Fibroblast of skin of right quadriceps (primary cell): ENCODE data around the gene UCK1.
A peak's percentile ranks its signal among the peaks of the same experiment; 100 is the strongest.
"Not testable (repeated sequence)": the region's sequence is repeated elsewhere in the genome, so short reads cannot be mapped to it uniquely, and the experiment has no call there.

Experiments used
- DNase-seq: peaks from one replicate; pipeline ENCODE4 v3.0.0-alpha.2; 2013

Gene UCK1

DNA sequence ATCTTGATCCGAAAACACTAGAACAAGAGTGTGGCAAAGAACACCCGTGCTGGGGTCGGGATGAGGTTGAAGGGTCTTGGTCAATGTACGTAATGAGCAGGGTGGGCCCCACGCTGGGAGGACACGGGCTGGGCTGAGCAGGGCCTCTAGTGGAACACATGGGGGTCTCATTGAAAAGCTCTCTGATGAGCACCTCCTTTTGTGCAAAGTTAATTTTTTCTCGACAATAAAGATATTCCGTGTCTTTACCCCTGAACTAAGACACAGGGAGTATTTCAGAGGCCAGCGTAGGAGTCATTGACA is 8.0 kb downstream of the UCK1 start:
- no peak for DNase-seq

DNA sequence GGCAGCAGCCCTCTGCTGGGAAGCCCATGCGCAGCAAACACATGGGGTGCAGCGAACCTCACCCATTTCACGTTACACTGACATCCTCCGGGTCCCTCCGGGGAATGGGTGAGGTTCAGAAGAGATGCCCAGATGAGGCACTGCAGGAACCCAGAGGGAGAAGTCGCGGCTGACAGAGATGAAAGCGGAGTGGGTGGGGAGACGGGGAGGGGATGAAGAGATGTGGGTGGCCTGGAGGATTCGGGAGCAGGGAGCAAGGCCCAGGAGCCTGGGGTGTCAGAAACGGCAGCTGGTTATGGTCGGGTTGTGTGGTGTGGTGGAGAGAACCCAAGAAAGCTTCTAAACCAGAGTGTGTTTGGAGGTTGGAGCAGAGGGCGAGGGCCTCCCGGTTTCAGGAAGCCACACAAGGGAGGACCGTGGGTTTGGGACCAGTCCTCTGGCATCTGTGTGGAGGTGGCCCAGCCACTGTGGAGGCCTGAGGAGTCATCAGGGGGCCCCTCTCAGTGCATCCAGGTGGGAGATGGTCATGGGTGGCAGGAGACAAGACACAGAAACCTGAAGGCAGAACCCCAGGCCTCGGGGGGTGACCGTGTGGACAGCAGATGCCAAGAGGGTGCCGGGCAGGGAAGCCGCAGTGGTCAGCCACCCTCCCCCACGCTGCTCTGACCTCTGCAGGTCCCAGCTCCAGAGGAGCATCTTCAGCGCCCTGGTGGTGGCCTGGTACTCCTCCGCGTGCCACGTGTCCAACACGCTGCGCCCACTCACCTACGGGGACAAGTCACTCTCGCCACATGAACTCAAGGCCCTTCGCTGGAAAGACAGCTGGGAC is 8.6 kb downstream of the UCK1 start:
- no peak for DNase-seq

DNA sequence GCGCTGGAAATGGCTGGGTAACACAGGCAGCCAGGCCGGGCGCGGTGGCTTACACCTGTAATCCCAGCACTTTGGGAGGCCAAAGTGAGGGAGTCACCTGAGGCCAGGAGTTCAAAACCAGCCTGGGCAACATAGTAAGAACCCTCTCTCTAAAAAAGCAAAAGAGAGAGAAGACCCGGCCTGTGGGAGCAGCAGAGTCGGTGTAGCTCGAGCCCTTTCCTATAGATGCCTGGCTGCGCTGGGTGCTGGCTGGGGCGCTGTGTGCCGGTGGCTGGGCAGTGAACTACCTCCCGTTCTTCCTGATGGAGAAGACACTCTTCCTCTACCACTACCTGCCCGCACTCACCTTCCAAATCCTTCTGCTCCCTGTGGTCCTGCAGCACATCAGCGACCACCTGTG is 9.2 kb downstream of the UCK1 start:
- DNase-seq: no peak

DNA sequence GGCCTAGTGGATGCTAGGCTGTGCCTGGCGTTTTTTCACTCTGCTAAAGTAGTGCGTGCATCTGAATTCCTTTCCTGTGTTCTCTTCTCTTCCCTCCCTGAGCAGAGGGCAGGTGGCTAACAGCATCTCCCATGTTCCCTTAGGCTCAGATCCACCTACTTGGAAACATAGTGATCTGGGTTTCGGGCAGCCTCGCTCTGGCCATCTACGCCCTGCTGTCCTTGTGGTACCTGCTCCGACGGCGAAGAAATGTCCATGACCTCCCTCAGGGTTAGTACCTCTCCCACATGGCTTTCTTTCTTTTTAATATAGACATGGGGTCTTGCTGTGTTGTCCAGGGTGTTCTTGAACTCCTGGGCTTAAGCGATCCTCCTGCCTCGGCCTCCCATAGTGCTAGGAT is 9.9 kb downstream of the UCK1 start:
- DNase-seq: no peak

DNA sequence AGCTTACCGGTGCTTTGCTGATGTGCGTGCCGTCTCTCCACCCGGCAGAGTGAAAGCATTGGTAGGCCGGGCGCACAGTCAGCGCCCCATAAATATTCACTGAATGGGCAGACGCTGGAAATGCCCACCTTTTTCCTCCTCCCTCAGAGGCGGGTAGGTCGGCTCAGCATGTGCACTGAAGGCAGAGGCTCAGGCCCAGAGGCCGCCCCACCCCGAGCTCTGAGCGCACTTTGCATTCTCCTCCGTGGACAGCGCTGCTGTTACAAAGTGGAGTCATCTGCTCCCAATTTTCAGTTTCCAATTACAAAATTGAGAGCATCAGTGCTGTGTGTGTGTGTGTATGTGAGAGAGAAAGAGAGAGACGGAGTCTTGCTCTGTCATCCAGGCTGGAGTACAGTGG is 10.6 kb downstream of the UCK1 start:
- DNase-seq: no peak

DNA sequence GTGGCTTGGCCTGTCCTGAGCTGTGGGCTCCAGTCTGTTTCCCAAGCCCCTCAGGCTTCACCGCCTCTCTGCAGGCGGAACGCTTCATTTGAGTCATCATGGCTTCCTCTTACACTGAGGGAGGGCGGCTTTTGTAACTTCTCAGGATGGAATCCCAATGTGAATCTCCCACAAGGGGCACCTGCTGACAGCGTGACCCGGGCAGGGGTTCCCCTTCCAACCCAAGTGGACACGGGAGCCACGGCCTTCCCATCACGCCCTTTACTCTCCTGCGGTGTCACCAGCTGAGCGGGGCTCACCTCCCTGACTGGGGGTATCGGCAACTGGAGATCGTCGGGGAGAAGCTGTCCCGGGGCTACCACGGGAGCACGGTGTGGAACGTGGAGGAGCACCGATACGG is 12.5 kb downstream of the UCK1 start:
- DNase-seq: no peak

DNA sequence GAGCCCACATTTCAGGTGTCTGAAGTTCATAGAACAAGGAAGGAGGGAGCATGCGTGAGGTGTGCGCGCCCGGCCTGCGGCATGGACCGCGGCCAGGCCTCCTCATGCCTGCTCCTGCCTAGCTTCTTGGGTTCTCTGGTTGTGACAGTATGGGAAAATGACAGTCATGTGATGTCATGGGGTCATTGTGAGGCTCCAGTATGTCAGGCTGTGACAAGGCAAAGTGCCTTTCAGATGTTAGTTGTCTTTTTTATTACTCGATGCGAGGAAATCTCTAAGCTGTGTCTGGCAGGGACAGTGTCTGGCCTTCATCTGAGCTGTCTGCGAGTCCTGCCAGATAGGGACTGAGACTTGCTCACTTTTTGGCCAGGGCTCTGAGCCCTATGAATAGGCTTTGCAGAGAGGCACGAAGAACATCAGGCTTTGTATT is 13.3 kb downstream of the UCK1 start:
- no peak for DNase-seq

DNA sequence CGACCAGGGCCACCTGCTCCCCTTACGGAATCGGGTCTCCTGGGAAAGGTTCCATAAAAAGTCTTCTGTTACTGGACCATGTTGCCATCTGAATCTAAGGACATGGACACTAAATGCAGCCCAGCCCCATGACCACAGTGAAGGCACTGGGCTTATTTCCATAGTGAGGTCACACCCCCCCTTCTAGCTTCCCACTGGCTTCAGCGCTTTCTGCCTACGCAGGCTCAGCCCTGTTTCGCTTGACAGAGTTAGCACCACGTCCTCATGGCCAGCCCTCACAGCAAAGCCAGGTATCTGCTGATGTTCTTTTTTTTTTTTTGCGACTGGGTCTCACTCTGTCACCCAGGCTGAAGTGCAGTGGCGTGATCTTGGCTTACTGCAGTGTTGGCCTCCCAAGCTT is 14.1 kb downstream of the UCK1 start:
- no peak for DNase-seq

DNA sequence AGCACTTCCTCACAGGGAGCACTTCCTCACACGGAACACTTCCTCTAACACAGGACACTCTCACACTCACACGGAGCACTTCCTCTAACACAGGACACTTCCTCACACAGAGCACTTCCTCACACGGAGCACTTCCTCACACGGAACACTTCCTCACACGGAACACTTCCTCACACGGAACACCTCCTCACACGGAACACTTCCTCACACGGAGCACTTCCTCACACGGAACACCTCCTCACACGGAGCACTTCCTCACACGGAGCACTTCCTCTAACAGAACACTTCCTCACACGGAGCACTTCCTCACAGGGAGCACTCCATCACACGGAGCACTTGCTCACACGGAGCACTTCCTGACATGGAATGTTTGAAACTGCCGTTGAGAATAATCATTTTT is 15.0 kb downstream of the UCK1 start:
- DNase-seq: no peak

DNA sequence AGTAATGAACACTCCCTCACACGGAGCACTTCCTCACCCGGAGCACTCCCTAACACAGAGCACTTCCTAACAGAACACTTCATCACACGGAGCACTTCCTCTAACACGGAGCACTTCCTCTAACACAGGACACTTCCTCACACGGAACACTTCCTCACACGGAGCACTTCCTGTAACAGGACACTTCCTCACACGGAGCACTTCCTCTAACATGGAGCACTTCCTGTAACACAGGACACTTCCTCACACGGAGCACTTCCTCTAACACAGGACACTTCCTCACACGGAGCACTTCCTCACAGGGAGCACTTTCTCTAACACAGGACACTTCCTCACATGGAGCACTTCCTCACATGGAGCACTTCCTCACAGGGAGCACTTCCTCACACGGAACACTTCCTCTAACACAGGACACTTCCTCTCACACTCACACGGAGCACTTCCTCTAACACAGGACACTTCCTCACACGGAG is 15.5 kb downstream of the UCK1 start:
- DNase-seq: not testable (repeated sequence)

DNA sequence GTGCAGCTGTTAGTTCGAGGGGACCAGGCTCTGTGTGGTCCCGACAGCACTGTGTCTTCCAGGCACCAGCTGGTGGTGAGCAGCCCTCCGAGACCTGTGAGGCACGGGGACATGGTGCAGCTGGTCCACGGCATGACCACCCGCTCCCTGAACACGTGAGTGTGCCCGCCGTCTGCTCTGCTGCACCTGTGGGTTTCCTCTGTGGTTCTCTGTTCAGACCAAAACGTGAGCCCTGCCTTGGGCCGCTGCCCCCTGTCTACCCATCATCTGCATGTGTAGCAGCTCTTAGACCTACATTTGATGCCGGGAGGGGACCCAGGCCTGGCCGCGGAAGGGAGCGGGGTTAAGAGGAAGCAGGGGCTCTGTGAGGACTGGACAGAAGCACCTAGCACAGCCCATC is 17.9 kb downstream of the UCK1 start:
- DNase-seq: no peak

DNA sequence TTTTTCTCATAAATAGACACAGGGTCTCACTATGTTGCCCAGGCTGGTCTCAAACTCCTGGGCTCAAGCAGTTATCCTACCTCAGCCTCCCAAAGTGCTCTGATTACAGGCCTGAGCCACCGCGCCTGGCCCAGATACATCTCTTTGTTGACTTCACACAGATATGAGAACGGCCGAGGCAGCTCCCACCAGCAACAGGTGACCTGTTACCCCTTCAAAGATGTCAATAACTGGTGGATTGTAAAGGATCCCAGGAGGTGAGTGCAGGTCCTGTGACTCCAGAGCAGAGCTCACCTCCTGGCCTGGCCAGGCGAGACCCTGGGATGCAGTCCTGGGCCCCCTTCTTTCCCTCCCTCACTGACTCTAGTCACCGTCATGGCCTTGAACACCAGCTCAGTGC is 19.2 kb downstream of the UCK1 start:
- DNase-seq: no peak

DNA sequence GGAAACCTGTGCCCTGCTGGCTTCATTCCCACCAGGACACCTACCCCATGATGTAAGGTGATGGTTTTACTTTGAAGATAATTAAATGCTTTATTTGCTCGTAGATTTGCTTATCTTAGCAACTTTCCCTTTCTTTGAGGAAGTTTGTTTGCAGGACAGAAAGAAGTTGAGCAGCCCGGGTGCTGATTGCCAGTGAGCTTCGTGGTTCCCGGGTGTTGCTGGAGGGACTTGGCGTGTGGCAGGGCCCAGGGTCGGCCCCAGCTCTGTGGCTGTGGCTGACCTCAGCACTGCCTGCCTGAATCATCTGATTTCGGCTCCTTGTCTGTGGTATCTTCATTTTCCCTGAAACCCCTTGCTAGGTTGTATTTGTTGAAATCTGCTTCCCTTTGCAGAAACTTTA is 19.6 kb downstream of the UCK1 start:
- no peak for DNase-seq

DNA sequence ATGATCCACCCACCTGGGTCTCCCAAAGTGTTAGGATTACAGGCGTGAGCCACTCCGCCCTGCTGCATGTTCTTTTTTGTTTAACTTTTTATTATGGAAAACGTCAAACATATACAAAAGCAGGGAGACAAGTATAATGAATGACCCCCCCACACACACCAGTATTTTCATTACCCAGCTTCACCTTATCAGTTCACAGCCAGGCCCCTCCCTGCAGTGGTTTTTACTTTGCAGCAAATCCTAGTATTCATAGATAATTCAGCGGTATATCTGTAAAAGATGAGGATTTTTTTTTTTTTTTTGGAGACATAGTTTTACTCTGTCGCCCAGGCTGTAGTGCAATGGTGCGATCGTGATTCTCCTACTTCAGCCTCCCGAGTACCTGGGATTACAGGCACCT is 26.1 kb downstream of the UCK1 start:
- no peak for DNase-seq

DNA sequence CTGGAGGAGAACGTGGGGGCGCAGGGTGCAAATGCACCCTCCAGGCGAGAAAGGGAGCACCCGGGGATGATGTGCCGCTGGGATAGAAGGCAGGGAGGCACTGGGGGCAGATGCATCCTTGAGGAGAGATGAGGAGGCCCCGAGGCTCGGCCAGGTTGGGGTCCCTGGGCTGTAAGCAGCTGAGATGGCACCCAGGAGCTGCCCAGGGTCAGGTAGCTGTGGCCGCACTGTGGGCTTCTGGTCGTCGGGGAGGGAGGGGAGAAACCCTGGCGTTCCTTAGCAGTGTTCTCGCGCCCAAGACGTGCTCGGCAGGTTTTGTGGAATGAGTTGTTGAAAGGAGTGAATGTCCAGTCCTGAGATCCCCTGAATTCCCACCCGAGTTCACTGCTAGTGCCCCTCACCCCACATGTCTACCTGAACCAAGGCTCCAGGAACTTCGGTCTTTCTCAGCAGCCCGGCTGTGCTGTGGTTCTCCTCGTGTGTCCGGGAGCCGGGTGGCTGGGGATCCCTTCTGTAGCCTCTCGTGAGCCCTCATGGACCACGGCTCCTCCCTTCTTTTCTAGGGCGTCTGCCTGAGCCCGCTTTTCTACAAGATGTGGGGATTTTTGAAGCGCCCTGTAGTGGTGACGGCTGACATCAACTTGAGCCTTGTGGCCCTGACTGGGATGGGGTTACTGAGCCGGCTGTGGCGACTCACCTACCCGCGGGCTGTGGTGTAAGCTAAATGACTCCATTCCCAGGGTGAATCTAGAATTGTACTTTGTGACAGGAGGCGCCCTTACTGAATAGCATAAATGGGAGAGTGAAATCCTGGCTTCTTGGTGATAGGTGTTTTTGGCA is 27.2 kb downstream of the UCK1 start:
- DNase-seq: peak; percentile 32

DNA sequence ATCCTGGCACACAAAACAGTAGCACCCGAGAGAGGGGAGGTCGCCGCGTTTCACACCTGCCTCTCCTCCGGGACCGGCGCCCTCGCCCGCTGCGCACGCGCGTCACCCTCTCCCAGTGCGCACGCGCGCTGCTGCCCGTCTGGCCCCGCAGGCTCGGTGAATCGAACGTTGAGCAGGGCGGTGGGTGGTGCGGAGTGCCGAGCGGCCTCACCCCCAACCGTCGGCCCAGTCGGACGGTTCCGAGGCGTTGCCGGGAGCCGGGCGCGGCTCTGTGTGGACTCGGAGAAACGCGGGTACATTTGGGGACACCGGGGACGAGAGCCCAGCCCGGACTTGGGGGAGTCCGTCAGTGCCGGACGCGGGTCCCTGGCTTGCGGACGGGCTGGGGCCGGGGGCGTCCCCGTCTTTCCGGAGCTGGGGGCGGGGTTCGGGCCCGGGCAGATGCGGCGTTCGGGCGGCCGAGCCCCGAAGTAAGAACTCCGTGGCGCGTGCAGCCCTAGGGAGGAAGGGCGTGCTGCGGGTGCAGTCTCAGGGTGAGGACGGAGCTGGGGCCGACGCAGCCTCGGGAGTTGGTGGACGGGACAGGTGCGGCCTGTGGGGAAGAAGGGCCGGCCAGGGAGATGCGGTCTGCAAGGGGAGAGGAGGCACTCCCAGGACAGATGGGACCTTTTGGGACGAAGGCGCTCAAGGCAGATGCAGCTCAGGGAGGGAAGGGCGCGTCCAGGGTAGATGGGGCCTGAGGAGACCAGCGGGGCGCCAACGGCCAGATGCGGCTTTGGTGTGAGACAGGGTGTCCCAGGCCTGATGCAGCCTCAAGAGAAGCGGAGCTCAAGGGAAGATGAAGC is 28.1 kb downstream of the UCK1 start, which contains the start of gene POMT1:
TSS of gene POMT1 (plus strand) at position 138 of the 845 bp plus-strand sequence. CDS start 1,301 bp downstream, outside the sequence.
- peak; percentile 78 for DNase-seq

DNA sequence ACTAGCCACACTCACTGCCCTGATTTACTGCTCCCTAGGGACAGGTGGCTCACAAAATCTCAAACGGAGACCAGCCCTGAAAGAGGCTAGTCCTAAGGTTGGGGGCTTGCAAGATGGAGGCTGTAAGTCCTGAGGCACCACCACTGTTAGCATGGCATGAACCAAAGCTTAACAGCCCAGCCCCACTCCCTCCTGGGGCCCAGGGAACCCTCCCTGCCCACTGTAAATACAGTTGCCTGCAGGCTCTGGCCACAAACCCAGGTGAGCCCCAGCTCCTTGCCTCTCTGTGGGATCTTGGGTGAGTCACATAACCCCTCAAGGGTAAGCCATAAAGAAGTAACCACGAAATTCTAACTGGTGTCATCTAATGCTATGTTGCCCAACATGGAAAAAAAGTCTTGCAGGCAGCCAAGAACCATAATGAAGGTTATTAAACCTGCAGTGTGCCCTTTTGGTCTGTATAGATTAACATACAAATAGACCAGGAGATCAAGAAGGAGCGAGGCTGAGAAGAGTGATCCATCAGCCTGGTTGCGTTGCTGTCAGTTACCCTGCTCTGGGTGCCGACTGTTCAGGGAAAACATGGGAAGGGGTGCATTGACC is 30.0 kb downstream of the UCK1 start:
- peak; percentile 78 for DNase-seq

DNA sequence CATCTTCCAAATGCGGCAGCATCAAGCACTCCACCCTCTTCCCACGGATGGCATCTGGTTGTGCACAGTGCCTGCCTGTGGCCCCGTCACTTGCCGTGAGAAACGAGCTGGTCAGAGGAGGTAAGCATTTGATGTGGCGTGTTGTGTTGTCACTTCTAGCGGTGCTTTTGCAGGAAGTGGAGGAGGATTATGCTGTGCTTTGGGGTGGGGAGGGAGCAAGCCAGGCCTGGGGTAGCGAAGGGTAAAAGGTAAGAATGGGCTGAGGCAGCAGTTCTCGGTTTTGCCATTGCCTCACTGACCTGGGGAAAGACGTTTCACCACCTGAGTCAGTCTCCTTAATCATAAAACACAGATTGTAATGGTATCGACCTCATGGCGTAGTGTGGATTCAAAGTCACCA is 30.7 kb downstream of the UCK1 start:
- DNase-seq: no peak

DNA sequence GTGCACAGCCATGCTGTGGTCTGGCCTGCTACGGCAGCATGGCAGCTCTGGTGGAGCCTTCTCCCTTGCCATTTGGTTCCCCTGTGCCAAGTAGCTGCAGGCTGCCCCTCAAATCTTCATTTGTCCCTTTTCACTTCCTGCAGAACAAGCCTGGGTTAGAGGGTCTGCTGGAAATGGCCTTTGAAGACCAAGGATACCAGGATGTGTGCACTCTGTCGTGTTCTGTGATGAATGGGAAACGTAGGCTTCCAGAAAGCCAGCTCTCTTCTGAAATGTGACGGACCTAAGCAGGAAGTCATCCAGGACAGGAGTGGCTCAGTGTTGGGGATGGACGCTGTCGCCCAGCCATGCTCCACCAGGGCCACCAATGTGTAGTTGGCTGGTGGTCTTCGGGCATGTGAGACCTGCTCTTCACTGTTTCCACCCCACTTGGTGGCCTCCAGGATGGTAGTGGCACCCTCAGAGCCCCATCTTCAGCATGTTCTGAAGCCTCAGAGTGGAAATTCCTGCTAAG is 31.8 kb downstream of the UCK1 start:
- DNase-seq: no peak

DNA sequence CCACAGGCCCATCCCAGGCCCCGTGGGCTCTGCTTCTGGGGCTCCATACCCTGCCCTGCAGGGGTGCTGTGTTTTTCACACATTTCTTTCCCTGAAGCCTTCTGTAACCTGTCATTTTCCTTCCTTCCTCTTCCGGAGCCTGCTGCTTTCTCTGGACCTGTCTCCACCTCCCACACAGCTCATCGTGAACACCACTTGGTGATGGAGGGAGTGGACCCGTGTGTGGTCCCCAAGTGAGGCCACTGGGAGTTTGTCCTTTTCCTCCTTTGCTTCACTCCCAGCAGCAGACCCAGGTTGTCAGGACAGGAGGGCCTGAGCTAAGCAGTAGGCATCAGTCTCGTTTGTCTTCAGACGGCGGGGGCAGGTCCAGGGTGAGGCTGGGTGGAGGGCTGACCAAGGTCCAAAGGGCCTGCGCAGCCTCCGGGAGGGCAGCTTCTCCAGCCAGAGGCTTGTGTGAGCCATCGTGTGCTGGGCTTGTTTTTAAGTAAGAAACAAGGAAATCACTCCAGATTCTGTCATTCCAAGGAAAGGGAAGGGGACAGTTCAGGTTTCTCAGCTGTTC is 34.1 kb downstream of the UCK1 start:
- DNase-seq: no peak

DNA sequence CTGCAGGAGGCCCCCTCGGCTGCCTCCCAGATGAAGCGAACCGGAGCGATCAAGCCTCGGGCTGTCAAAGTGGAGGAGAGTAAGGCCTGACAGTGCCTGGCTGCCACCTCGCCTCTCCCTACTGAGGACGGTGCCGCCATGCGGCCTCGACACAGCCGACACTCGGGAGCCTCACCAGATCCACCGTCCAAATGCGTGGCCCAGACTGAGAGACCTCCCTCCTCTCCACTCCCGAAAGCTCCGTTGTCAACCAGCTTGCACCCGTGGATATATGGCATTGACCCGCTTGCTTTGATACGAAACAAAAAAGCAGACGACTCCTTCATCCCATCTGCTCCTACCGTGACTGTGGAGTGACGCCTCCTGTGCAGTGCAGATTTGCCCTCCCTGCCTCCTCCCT is 35.3 kb downstream of the UCK1 start:
- no peak for DNase-seq

DNA sequence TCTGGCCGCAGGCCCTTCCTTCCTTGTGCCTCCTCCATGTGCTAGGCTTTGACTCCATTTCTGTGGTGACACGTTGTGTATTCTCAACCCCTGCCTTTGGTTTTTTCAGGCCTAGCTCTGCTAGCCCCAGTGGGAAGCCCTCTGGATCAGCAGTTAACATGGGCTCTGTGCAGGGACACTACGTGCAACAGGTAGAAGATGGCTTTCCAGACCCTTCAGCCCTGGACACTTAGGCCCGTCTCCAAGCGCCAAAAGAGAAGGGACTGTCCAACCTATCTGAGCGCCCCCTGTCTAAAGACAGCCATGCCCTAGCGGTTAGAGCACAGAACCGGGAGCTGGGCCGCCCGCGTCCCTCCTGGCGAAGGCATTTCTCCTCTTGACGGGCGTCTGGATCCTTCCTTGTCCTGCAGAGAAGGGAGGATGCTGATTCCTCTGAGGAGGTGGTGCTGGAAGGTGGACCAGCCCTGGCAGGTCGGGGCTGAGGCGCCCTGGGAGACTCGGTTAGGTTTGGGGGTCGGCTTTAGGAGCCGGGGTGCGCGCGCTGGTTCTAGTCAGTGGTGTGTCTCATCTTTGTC is 36.7 kb downstream of the UCK1 start:
- DNase-seq: no peak
